Measurements from ENCODE around the gene RAC3. TPM values are rescaled to one million over a fixed set of nuclear protein-coding genes. Genes with fewer than 3 reads are reported as not detected.

Gene RAC3
- total and polyA plus RNA-seq, 2 of the 8 experiments (the other 6 are each of a cell fraction or from before 2014, with no cell fraction given), result 177 to 299 TPM

- TF ChIP-seq USF2 (IDR thresholded peaks at IDR 0.05; ENCODE audit: low read length) (peak; percentile 24; the same call in 1 of the 2 replicates), SP1 (IDR thresholded peaks at IDR 0.05; ENCODE audit: low read depth, low read length) (no peak), EP300 (IDR thresholded peaks at IDR 0.05; ENCODE audit: borderline replicate concordance in 1 of 2, low read depth in 2 of 2, low read length in 2 of 2) (no peak), SUZ12 (IDR thresholded peaks at IDR 0.05; ENCODE audit: low read length) (no peak), BACH1 (IDR thresholded peaks at IDR 0.05; ENCODE audit: low read length) (peak; percentile 71; the same call in 1 of the 2 replicates), SRF (IDR thresholded peaks at IDR 0.05; ENCODE audit: low read depth, low read length) (no peak), SIRT6 (IDR thresholded peaks at IDR 0.05; ENCODE audit: low read length) (no peak), CEBPB (IDR thresholded peaks at IDR 0.05; ENCODE audit: low read depth, low read length) (no peak), ZNF274 (IDR thresholded peaks at IDR 0.05; ENCODE audit: borderline replicate concordance, extremely low read depth, low read length) (no peak), CBX5 (IDR thresholded peaks at IDR 0.05; ENCODE audit: low read depth, low read length) (no peak), TAF7 (optimal IDR thresholded peaks at IDR 0.05; ENCODE audit: borderline replicate concordance, low read depth, low read length) (peak; percentile 32), BRCA1 (IDR thresholded peaks at IDR 0.05; ENCODE audit: low read depth, low read length) (peak; percentile 31; the same call in 1 of the 2 replicates), SIX5 (IDR thresholded peaks at IDR 0.05; ENCODE audit: low read depth, low read length) (no peak), JUND (IDR thresholded peaks at IDR 0.05; ENCODE audit: low read length) (no peak), TCF12 (IDR thresholded peaks at IDR 0.05; ENCODE audit: low read depth, low read length) (no peak), BCL11A (IDR thresholded peaks at IDR 0.05; ENCODE audit: low read depth in 2 of 2, low read length in 2 of 2) (no peak), POLR2AphosphoS5 (IDR thresholded peaks at IDR 0.05; ENCODE audit: low read depth, low read length) (no peak), MAFK (IDR thresholded peaks at IDR 0.05; ENCODE audit: low read depth, low read length) (no peak), NANOG (IDR thresholded peaks at IDR 0.05; ENCODE audit: insufficient read depth, low read depth, low read length, poor library complexity, severe bottlenecking) (no peak), SIN3A (conservative IDR thresholded peaks at IDR 0.05 in 1 of 2, IDR thresholded peaks at IDR 0.05 in 1 of 2; ENCODE audit: low read depth in 1 of 2, low read length in 2 of 2) (peak in 1 of 2 experiments; percentile 84; a peak in 2 of 4 replicates), KDM1A (IDR thresholded peaks at IDR 0.05; ENCODE audit: borderline replicate concordance, low read length) (no peak), RBBP5 (IDR thresholded peaks at IDR 0.05; ENCODE audit: borderline replicate concordance, low read depth, low read length) (no peak)
- TF ChIP-seq, protein P1, sequence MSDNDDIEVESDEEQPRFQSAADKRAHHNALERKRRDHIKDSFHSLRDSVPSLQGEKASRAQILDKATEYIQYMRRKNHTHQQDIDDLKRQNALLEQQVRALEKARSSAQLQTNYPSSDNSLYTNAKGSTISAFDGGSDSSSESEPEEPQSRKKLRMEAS (IDR thresholded peaks at IDR 0.05), result peak; percentile 40; the same call in 1 of the 2 replicates
Observed at GRCh38 chr17:82030470-82031302, 792 bp upstream of the RAC3 start (continued).

All from H1 (cell line).